ENCODE results near the gene UBE3C.
"Not testable (repeated sequence)": the region's sequence is repeated elsewhere in the genome, so short reads cannot be mapped to it uniquely, and the experiment has no call there.

Gene UBE3C

DNA sequence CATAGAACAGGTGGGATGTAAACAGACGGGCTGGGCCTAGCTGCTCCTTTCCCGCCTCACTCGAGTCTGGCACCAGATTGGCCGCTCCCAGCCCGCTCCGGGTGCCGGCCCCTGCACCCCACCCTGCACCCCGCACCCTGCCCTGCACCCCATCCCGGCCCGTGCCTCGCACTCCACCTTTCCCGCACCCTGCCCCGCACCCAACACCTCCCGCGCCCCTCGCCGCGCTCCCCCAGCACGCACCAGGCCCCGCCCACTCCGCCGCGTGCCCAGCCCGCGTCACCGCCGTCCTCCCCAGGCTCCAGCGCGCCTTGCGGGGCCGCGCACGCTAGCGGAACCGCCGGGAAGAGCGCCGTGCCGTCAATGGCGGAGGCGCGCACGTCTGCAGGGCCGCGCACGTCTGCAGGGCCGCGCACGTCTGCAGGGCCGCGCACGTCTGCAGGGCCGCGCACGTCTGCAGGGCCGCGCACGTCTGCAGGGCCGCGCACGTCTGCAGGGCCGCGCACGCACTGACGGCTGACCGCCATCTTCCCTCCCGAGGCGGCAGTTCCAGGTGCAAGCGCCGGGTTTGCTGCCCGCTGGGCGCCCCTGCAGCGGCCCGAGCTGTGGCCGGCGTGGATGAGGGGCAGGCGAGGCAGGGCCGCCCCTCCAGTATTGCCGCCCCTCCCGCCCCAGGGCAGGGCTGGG is at the start of gene UBE3C:
Gene UBE3C (plus strand): TSS at position 503 of the 687 bp plus-strand sequence. CDS start 347 bp downstream, outside the sequence.
- DNase-seq = peak in 1 of 2 experiments; percentile 16

DNA sequence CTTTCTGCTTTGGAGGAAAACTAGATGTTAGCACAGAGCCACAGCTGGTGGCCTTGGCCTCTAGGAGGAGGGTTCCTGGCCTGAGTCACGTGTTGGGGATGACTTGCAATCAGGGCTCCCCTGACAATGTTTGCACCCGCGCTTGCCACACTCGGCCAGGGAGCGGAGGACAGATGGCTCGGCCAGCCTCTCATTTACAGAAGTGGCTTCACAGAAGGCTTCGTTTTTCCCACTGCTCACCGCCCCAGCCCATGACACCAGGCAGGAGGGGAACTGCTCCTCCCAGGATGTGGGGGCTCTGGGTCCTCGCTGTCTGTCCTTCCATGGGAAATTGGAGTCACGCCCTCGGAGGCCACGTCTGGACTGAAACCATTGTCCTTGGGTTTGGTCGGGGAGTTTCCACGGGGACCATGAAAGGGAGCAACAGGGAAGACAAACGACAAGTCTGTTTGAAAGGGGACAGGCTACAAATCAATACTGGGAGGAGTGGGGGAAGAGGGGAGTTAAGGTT is 49.6 kb upstream of the UBE3C start:
- DNase-seq = no peak

DNA sequence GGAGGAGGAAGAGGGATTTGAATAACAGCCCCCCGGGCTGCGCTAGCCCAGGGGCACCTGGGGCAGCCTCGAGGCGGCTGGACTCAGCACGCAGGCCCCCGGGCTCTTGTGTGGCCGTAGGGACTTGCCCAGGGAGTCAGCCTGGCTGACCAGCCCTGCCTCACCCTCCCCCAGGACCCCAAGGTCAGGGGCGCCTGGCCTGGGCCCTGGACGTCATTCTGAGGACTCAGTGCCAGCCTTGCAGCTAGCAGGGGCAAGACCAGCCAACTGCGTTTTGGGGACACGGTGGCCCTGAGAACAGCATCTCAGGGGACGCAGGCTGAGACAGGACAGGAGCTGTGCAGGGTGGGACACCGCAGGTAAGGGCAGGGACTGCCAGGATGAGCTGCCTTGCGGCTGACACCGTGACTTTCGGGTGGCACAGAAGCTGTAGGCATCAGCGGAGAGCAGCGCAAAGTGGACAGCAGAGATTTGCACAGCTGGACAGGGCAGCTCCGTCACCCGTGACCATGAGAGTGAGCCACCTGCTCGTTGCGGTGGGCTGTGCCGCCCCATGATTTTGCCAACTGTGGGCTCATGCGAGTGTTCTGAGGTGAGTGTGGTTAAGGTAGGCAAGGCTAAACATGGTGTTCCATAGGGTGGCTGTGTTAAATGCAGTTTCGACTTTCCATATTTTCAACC is 48.1 kb upstream of the UBE3C start:
- no peak for DNase-seq

- no peak for DNase-seq
Observed at GRCh38 chr7:157096286-157097055, 42.3 kb upstream of the UBE3C start.

GRCh38 chr7:157097056-157097329 is 41.7 kb upstream of the UBE3C start:
- no peak for DNase-seq

GRCh38 chr7:157097569-157097968 is 41.2 kb upstream of the UBE3C start:
- no peak for DNase-seq

DNA sequence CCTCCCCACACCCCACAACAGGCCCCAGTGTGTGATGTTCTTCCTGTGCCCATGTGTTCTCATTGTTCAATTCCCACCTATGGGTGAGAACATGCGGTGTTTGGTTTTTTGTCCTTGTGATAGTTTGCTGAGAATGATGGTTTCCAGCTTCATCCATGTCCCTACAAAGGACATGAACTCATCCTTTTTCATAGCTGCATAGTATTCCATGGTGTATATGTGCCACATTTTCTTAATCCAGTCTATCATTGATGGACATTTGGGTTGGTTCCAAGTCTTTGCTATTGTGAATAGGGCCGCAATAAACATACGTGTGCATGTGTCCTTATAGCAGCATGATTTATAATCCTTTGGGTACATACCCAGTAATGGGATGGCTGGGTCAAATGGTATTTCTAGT is 38.7 kb upstream of the UBE3C start:
- not testable (repeated sequence) for DNase-seq

- DNase-seq = not testable (repeated sequence)
Observed at GRCh38 chr7:157103641-157104040, 35.1 kb upstream of the UBE3C start.

DNA sequence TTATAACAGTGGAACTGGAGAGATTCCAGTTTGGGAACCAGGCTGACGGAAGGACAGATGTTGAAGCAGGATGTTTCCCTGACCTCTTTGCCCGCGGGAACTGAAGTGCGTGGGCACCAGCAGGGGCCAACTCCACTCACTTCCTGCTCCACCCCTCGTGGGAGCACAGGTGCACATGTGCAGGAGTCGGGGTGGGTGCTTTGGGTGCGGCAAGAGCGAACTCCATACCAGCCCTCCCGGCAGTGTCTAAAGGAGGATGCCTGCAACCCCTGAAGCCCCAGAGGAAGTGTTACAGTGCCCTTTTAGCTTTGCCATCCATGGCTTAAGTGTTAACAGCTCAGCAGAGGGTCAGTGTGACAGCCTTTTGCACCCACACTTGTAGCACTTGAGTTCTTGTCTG is 27.4 kb upstream of the UBE3C start:
- no peak for DNase-seq

- no peak for DNase-seq
Observed at GRCh38 chr7:157112706-157113105, 26.0 kb upstream of the UBE3C start.

GRCh38 chr7:157113607-157114006 is 25.1 kb upstream of the UBE3C start:
- DNase-seq = no peak

DNA sequence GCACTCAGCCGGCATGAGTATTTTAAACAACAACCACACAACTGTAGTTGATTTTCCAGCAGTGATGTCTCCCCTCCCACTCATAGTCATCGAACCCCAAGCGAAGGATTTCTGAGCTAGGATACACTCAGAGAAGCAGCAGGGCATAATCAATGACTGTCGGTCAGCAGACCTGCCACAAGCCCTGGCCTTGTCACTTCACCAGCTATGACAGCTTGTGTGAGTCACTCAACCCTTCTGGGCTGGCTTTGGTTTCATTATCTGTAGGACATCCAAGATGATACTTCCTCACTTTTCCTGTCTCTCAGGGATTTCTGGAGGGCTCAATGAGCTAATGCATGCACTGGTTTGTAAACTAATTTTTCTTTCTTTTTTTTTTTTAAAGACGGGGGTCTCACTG is 22.0 kb upstream of the UBE3C start:
- DNase-seq = no peak

- DNase-seq = no peak
Observed at GRCh38 chr7:157117796-157118195, 20.9 kb upstream of the UBE3C start.

- no peak for DNase-seq
Observed at GRCh38 chr7:157120181-157120580, 18.5 kb upstream of the UBE3C start.

DNA sequence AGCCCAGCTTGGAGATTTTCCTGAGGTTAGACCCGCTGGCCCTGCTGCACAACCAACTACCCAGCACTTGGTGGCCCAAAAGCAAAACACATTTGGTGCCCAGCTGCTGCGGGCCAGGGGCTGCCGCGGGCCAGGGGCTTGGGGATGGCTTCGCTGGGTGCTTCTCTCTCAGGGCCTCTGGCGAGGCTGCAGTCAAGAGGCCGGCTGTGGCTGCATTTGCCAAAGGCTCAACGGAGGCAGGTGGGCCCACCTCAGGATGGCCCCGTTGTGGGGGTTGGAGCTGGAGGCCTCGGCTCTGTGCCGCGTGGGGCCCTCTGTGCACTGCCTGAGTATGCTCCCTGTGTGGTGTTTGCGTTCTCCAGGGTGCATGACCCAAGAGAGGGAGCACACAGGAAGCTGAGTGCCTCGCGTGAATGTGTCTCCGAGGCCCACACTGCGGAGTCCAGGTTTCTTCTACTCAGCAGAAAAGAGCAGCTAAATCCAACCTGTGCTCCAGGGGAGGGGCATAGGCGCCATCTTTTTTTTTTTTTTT is 17.5 kb upstream of the UBE3C start:
- DNase-seq = no peak

DNA sequence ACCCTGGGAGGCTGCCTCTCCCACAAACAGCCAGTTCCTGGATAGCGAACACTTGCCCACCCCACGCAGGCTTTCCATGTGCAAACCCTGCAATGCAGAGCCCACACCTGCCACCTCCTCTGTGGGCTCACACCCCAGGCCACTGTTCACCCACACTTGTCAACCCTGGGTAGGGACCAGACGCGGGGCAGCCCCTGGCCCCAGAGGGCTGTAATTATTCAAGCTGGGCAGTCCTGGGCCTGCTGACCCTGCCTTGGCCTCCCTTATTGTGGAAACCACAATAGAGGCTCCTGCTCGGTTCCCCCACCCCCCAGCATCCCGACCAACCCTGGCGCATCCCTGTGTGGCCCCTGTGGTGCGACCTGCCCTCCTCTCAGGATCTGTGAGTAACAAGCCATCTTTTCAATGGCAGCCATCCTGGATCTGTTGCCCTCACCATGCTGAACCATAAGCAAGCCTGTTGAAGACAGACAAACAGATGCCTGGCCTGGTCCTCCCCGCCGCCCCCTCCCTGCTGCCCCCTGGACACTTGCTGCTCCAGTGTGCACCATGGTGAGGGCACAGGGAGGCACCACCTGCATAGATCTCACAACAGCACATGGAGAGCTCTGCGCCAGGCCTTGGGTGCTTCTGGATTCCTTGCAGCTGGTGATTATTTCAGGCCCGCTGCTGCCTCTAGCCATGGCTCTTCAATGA is 15.8 kb upstream of the UBE3C start:
- no peak for DNase-seq

DNA sequence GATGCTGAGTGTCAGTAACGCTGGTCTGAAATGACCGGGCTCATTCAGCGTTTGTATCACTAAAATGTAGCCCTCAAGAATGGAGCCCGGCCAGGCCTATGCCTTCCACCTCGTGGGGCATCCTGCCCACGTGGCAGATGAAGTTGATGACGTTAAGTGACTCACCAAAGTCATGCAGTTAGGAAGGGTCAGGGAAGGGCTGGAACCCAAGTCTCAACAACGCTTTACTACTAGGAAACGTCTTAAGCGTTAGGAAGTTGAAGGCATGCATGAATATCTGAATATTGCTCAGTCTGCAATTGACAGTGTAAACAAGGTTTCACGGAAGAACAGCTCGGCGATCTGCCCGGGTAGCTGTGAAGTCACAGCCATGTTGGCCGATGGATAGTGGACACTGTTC is 14.0 kb upstream of the UBE3C start:
- no peak for DNase-seq

DNA sequence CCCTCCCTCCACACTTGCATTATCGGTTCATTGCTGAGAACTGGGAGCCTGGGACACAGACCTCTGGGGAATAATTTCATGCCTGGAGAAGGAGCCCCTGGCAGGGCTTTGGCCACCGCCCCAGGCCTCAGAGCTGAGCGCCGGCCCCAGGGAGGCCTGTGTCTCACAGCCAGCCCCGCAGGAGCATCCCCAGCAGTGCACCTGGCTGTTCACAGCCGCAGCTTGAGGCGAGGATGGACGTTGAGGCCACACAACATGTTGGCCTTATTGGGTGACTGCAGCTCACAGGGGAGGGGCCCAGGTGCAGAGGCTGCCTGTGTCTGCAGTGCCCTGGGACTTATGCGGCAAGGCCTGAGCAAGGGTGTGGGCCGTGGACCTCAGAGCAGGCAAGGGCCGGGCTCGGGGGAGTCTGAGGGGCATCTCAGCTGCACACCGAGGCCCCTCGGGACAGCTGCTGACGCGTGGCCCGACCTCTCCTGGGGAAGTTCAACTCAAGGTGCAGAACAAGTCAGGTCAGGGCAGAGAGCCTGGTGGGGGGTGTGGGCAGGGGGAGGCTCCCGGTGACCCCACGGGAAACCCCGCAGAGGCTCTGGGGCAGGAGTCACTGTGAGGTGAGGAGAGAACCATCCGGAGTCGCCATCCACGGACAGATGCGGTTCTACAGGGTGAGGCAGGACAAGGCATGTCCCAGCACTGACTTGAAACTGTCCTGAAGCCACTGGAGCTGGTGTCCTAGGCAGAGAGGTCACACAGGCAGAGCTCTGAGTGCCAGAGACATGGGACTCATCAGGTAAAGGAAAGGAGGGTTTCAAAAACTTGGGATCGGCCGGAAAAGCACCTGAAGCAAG is 13.1 kb upstream of the UBE3C start:
- no peak for DNase-seq

DNA sequence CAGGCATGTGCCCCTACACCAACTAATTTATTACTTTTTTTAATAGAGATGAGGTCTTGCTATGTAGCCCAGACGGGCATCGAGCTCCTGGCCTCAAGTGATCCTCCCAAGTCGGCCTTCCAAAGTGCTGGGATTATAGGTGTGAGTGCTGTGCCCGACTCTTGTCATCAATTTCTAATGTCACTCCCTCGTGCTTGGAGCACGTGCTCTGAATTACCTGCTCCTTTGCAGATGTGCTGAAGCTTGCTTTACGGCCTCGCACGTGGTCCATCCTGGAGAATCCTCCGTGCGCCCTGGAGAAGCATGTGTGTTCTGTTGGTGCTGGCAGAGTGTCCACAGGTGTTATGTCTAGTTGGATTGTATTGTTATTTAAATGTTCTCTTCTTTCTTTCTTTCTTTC is 11.8 kb upstream of the UBE3C start:
- no peak for DNase-seq

- DNase-seq = no peak
Observed at GRCh38 chr7:157129200-157129599, 9.5 kb upstream of the UBE3C start.

DNA sequence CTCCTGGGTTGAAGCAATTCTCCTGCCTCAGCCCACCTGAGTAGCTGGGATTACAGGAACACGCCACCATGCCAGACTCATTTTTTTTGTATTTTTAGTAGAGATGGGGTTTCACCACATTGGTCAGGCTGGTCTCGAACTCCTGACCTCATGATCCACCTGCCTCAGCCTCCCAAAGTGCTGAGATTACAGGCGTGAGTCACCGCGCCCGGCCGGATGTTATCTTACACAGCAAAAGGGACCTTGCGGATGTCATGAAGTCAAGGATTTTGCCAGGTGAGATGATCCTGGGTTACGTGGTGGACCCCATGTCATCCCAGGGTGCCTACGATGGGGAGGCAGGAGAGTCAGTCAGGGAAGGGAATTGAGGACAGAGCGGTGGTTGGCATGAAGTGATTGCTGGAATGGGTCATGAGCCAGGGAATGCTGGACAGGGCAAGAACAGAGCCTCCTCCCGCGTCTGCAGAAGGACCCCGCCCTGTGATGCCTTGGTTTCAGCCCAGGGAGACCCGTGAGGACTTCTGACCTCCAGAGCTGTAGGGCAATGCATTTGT is 8.7 kb upstream of the UBE3C start:
- no peak for DNase-seq

- not testable (repeated sequence) for DNase-seq
Observed at GRCh38 chr7:157130849-157131248, 7.9 kb upstream of the UBE3C start.

Data from cerebellar nuclear complex (tissue), 1 donor.